Fibroblast of peridontal ligament (primary cell): Measurements from ENCODE around the gene TMEM61.

Experiments
- DNase-seq: peaks from one replicate; pipeline ENCODE4 v3.0.0-alpha.2; 2010; ENCODE audit errors: extremely low read depth

Gene TMEM61

DNA sequence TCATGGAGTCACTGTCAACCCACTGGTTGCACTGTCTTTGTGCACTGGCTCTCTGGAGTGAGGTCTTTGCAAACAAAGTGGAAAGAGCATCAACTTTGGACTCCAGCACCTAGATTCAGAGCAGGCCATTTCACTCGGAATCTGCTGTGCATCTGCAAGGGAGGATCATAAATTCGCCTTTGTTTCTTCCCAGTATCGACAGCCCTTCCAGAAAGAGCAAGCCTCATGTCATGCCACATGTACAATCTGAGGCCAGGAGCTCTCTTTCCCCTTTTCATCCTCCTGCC, 58.1 kb downstream of the TMEM61 start:
- DNase-seq, result no peak

DNA sequence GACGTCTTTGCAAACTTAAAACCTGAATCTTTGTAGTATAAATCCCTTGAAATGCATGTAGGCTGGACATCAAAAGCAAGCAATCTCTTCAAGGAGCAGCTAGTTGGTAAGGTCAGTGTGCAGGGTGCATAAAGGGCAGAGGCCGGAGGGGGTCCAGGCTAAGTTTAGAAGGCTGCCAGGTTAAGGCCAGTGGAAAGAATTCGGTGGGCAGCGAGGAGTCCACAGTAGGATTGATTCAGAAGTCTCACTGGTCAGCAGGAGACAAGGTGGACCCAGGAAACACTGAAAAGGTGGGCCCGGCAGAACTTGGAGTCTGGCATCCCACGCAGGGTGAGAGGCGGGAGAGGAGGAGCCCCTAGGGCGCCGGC, 58.5 kb downstream of the TMEM61 start:
- no peak for DNase-seq

DNA sequence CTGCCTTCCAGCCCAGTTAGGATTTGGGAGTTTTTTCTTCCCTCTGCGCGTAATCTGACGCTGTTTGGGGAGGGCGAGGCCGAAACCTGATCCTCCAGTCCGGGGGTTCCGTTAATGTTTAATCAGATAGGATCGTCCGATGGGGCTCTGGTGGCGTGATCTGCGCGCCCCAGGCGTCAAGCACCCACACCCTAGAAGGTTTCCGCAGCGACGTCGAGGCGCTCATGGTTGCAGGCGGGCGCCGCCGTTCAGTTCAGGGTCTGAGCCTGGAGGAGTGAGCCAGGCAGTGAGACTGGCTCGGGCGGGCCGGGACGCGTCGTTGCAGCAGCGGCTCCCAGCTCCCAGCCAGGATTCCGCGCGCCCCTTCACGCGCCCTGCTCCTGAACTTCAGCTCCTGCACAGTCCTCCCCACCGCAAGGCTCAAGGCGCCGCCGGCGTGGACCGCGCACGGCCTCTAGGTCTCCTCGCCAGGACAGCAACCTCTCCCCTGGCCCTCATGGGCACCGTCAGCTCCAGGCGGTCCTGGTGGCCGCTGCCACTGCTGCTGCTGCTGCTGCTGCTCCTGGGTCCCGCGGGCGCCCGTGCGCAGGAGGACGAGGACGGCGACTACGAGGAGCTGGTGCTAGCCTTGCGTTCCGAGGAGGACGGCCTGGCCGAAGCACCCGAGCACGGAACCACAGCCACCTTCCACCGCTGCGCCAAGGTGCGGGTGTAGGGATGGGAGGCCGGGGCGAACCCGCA, 59.1 kb downstream of the TMEM61 start, which contains the start of gene PCSK9:
PCSK9 (plus strand) TSS at position 207 of the 741 bp plus-strand sequence; CDS start at position 497, 290 bp downstream.
- no peak for DNase-seq

DNA sequence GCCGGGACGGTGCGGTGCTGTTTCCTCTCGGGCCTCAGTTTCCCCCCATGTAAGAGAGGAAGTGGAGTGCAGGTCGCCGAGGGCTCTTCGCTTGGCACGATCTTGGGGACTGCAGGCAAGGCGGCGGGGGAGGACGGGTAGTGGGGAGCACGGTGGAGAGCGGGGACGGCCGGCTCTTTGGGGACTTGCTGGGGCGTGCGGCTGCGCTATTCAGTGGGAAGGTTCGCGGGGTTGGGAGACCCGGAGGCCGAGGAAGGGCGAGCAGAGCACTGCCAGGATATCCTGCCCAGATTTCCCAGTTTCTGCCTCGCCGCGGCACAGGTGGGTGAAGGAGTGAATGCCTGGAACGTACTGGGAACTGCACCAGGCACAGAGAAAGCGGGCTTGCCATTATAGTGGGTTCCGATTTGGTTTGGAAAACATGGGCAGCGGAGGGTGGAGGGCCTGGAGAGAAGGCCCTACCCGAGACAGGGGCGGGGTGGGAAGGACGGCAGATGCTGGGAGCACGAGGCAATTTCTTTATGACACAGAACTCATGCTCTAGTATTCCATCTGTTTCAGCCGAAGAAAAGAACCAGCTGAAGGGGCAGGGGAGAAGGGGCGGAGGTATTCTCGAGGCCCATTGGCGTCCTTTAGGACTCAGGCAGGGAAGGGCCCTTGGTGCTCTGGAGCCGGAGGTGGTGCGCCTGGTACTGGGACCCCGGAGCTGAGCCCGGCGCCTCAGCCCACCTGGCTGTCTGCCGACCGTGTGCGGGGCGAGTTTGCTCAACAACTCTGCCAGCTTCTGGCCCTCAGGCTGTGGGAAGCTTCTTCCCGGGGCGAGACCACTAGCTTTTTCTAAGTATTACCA, 59.9 kb downstream of the TMEM61 start:
- DNase-seq, result no peak

DNA sequence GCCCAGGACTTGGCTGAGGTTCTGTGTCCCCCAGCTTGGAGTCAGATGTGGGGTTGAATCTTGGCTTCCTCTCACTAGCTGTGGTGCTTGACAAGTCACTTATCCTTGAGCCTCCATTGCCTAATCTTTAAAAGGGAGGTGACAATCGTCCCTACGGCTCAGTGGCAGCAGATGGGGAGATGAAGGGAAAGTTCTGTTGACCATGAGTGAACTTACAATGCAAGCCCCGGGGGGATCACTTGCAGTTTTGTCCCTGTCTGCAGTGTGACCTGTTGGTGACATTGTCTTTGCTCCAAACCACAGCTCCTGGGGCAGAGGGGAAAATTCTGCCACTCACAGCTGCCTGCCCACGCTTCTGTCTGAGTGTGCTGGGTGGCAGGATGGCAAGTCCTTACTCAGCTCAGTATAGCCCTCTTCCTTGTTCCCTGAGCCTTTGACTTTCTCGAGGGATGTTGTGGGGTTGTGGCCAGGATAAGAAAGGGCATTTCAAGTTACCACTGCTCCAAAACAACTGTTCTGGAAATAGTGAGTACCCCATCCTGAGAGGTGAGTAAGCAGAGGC, 60.6 kb downstream of the TMEM61 start:
- no peak for DNase-seq

- no peak for DNase-seq
These were observed 61.2 kb downstream of the TMEM61 start for GRCh38 chr1:55041613-55042012.
